ENCODE results near the gene MIEN1.
"Not testable (repeated sequence)": the region's sequence is repeated elsewhere in the genome, so short reads cannot be mapped to it uniquely, and the experiment has no call there.

Gene MIEN1

DNA sequence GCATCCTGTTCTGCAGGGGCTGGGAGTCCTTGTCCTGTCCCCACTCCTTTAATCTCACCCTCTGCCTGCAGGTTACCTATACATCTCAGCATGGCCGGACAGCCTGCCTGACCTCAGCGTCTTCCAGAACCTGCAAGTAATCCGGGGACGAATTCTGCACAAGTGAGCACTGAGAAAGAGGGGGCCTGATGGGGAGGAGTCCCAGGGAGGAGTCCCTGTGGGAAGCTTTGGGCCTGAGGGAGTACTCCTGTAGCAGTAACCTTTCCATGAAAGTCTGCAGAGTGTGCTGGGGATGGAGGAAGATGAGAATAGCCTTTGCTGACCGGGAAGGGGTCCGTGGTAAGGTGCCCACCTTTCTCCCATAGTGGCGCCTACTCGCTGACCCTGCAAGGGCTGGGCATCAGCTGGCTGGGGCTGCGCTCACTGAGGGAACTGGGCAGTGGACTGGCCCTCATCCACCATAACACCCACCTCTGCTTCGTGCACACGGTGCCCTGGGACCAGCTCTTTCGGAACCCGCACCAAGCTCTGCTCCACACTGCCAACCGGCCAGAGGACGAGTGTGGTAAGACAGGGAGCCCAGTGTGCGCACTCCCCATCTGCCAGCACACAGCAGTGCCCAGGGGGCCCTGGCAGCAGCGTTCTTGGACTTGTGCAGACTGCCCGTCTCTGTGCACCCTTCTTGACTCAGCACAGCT lies 14.8 kb downstream of the MIEN1 start:
- DNase-seq = no peak

DNA sequence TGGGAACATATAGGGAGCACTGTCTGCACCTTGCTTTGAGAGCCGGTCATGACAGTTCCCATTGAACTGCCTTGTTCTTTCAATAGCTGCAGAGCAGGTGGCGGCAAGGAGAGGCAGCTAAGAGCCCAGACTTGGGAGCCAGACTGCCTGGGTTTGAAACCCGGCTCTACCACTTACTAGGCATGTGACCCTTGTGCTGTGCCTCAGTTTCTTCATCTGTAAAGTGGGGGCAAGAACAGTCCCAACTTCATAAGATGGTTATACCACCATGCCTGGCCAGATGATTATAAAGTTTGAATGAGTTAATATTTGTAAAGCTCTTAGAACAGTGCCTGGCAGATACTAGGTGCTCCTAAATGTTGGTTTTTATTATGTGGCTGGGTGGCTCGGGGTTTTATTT lies 16.1 kb downstream of the MIEN1 start:
- no peak for DNase-seq

DNA sequence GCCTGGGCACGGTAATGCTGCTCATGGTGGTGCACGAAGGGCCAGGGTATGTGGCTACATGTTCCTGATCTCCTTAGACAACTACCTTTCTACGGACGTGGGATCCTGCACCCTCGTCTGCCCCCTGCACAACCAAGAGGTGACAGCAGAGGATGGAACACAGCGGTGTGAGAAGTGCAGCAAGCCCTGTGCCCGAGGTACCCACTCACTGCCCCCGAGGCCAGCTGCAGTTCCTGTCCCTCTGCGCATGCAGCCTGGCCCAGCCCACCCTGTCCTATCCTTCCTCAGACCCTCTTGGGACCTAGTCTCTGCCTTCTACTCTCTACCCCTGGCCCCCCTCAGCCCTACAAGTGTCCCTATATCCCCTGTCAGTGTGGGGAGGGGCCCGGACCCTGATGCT lies 18.5 kb downstream of the MIEN1 start:
- no peak for DNase-seq

DNA sequence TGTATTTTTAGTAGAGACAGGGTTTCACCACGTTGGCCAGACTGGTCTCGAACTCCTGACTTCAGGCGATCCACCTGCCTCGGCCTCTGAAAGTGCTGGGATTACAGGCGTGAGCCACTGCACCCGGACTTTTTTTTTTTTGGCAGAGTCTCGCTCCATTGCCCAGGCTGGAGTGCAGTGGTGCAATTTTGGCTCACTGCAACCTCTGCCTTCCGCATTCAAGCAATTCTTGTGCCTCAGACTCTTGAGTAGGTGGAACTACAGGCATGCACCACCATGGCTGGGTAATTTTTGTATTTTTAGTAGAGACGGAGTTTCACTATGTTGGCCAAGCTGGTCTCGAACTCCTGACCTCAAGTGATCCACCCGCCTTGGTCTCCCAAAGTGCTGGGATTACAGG lies 19.3 kb downstream of the MIEN1 start:
- DNase-seq = not testable (repeated sequence)

DNA sequence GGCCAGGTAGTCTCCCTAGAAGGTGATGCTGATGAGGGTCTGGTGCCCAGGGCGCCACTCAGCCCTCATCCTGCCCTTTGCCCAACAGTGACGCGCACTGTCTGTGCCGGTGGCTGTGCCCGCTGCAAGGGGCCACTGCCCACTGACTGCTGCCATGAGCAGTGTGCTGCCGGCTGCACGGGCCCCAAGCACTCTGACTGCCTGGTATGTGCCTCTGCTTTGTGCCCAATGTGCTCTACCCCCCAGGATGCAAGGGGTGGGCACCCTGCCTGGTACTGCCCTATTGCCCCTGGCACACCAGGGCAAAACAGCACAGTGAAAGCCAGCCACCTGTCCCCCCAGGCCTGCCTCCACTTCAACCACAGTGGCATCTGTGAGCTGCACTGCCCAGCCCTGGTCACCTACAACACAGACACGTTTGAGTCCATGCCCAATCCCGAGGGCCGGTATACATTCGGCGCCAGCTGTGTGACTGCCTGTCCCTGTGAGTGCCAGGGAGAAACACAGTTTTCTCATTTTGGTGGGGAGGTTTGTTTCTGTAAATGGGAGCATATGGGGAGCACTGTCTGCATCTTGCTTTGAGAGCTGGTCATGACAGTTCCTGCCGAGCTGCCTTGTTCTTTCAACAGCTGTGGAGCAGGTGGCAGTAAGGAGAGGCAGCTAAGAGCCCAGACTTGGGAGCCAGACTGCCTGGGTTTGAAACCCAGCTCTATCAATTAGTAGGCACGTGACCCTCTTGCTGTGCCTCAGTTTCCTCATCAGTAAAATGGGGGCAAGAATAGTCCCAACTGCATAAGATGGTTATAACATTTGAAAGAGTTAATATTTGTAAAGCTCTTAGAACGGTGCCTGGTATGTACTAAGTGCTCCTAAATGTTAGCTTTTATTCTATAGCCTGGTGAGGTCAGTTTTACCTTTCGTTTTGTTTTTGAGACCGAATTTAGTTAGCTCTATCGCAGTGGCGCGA lies 20.1 kb downstream of the MIEN1 start:
- DNase-seq = no peak

DNA sequence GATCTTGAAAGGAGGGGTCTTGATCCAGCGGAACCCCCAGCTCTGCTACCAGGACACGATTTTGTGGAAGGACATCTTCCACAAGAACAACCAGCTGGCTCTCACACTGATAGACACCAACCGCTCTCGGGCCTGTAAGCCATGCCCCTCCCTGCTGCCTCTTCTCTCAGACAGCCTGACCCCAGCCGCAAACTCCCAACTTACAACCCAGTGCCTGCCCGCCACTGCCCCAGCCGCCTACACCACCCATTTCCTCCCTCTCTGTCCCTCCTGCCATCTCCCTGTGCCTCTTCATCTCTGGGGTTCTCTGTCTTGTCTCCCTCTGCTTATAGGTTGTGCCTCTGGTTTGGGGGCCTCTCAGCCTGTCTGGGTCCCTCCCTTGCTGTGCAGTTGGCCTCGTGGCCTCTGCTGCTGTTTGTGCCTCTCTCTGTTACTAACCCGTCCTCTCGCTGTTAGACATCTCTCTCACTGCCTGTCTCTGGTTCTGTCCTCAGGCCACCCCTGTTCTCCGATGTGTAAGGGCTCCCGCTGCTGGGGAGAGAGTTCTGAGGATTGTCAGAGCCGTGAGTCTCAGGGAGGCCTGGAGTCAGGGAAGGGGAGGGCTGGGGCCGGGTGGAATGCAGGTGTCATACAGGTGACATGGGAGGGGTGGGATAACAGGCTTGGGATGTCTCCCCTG lies 20.9 kb downstream of the MIEN1 start:
- DNase-seq = no peak

DNA sequence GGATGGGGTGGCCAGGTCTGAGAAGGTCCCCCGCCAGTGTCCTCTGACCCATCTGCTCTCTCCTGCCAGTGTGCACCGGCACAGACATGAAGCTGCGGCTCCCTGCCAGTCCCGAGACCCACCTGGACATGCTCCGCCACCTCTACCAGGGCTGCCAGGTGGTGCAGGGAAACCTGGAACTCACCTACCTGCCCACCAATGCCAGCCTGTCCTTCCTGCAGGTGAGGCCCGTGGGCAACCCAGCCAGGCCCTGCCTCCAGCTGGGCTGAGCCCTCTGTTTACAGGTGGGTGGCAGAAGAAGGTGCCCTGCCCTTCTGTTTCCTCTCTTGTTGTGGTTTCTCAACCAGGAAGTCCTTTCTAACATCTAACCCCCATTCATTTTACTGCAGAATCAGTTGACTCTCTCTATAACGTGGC lies 23.4 kb downstream of the MIEN1 start:
- no peak for DNase-seq

DNA sequence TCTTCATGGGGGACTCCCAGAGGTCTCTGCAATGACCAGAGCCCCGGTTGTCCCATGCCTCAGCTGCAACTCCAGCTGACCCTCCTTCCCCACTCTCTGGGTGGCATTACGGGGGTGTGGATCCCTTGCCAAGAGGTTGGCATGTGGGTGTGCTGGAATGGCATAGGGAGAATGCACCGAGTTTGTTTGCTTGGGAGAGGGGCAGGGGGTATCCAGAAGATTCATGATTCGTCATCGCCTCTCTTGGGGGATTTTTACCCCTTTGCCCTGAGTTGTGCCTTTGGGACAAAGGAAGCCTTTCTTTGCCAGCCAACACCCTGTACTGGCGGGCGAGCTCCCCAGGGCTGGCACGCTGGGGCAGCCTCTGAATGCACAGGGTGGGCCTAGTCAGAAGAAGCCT lies 23.9 kb downstream of the MIEN1 start:
- no peak for DNase-seq

DNA sequence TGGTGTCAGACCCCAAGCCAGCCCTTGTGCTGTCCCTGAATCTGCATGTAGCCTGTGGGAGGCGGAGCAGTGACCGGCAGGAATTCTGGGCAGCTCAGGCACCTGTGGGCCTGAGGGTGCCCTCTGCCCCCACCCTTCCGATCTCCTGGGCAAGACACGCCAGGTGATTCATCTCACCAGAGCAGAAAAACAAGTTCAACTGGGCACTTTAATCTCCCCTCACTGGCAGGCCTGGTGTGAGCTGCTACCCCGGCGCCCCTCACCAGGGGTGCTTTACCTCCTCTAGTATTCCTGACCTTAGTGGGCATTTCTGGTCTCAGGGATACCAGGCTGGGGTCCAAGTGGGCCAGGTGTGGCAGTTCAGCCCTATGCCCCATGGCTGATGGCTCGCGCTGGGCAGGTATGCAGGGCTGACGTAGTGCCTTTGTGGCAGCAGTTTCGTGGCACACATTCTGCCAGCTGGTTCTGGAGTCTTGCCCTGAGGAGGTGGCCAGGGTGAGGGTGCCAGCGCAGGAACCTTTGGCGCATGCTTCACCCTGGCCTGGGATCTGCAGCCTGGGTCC lies 24.5 kb downstream of the MIEN1 start:
- DNase-seq = no peak

DNA sequence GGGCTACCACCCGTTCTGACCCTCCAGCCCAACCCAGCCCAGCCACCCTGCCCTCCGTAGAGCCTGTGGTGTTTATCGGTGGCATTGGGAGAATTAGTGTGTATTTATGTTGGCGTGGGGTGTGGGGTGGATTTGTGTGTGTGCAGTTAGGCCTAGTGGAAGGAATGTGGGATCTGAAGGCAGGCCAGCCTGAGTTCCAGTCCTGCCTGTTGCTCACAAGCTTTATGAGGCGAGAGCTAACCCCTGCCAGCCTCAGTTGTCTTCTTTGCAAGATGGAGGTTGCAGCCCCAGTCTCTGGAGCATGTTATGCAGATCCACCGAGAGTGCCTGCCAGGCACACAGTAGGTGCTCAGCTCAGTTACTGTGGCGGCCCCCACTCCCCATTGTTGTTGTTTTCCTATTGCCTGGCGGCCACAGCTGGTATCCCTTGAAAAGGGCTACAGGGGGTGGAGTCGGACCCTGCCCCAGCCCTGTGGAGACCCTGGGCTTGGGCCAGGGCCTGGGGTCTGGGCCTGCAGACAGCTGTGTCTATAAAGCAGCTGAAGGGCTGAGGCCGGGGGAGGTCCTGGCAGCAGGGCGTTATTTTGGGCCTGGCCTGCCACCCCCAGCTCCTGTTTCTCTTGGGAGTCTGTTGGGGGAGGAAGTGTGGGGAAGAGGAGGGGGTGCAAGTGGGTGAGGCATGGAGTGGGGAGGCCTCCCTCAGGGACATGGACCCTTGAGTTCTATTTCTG lies 25.3 kb downstream of the MIEN1 start:
- no peak for DNase-seq

DNA sequence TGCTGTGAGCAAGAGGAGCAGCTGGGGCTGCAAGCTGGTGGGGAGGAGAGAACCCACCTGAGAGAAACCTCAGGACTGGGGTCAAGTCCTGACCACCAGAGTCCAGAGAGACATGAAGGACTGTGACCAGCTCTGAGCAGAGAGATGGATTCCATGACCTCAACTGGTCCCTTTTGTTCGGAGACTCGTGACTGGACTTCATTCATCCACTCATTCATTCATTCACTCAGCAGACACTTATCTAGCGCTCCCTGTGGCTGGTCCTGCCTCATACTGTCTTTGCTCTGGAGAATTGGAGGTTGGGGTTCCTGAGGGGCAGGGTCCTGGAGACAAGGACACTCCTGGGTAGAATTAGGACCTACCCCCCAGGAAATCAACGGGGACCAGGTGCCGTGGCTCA lies 26.4 kb downstream of the MIEN1 start:
- no peak for DNase-seq

DNA sequence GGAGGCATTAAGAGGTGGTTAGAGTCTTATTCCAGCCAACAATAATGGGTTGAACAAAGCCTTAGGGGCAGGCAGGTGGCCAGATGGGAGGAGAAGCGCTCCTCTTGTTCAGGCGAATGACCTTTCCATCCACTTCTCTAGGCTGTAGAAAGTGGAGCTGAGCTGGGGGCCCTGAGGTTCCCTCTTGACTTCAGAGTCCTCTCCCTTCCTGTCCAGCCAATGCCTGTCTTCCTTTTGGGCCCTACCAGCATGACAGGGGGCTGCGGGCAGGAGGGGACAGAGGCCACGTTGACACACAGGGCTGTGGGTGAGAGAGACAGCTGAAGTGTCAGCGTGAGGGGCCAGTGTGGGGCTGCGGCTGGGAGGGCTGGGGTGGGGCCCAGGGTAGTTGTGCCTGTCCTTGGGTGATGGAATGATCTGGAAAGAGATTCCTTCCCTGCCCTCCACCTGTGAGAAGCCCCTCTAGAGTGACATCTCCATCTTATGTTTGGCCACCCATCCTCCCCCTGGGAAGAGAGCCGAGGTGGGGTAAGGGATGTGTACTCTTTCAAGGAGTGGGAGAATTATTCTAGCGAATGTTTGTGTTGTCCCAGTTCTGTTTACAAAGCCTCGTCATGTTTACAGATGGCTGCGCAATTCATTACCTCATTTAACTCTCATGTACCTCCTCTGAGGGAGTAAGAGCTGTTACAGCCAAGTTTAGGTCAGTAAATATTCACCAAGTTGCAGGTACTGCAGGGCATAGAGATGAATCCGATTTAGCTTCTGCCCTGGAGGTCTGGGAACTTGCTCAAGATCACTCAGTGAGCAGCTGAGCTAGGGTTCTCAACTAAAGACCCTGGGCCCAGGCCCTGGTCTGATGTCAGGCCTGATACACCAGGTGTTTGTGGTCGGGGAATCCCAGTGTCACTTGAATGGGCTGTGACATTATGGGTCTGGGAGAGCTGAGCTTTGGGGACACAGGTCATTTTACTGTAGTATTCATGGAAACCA lies 27.1 kb downstream of the MIEN1 start:
- no peak for DNase-seq

DNA sequence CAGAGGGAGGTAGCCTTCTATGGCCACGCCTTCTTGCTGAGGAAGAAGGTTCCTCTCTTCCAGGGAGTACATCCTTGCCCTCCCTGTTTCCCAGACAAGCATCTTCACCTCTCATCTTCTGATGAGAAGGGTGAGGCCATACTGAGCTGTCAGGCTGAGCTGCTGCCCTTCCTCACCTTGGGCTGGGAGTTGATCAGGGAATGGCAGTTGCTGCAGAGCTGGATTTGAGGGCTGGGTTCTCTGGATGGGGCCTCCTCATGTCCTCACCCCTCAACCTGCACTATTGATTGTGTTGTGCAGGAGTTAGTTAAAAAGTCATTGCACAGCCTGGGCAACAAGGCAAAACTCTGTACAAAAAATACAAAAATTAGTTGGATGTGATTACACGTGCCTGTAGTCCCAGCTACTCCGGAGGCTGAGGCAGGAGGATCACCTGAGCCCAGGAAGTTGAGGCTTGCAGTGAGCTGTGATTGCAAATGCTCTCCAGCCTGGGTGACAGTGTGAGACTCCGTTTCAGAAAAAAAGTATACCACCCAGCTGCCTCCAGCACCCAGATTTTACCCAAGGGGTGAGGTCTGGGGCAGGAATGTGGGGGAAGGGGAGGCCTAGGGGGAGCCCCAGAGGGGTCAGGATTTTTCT lies 28.4 kb downstream of the MIEN1 start:
- DNase-seq = no peak

DNA sequence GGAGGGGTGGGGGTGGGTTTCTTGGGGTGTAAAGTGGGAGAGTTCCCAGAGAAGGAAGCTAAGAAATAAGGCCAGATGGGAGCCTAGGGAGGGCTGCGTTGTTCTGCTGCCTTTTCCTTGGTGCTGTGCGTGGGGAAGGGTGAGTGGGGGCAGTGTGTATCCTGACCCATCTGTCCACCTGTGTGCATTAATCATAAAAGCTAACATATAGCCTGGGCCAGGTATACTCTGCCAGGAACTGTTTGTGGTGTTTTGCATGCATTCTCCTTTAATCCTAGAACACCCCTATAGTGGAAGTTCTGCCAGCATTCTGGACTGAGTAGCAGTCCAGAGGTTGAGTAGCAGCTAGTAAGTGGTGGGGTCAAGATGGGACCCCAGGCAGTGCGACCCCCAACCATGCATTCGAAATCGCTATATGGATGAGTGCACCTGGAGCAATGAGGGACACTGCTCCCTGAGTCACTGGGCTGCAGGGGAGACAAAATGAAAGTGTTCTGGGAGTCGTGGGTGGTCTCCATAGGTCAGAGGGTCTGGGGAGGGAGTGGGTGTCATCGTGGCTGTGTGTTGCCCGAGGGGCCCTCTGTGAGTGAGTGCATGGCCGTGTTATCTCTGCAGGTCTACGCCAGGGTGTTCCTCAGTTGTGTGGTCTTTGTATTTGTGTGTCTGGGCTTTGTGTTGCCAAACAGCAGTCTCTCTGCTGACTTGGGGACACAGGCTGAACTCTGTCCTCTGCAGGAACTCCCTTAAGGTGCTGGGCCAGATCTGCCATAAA lies 29.1 kb downstream of the MIEN1 start:
- no peak for DNase-seq

DNA sequence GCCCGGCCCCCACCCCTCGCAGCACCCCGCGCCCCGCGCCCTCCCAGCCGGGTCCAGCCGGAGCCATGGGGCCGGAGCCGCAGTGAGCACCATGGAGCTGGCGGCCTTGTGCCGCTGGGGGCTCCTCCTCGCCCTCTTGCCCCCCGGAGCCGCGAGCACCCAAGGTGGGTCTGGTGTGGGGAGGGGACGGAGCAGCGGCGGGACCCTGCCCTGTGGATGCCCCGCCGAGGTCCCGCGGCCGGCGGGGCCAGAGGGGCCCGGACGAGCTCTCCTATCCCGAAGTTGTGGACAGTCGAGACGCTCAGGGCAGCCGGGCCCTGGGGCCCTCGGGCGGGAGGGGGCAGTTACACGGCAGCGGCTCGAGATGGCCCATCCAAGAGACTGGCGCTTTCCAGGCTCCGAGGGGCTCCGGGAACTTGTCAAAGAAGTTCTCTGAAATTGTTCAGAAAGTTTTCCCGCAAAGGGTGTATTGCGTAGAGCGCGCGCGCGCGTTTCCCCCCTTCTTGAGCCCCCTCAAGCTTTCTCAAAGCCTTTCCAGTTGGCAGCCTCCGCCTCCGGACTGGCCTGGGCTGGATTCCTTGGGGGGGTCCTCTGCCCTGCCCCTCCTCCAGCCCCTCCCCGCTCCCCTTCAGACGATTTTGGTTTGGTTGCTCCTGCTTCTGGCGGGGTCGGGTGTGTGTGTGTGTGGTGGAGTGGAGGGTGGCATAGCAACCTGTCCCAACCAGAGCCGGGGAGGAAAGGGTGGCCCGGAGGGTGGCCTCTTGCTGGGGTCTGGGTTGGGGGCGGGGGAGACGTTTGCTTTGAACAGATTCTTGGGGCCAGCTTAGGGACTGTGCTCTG lies 30.0 kb downstream of the MIEN1 start:
- DNase-seq = no peak

DNA sequence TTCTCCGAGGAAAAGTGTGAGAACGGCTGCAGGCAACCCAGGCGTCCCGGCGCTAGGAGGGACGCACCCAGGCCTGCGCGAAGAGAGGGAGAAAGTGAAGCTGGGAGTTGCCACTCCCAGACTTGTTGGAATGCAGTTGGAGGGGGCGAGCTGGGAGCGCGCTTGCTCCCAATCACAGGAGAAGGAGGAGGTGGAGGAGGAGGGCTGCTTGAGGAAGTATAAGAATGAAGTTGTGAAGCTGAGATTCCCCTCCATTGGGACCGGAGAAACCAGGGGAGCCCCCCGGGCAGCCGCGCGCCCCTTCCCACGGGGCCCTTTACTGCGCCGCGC lies 30.5 kb downstream of the MIEN1 start, which contains the start of gene ERBB2:
ERBB2 (plus strand) TSS at position 247 of the 330 bp plus-strand sequence. CDS start 175 bp downstream, outside the sequence.
- DNase-seq = no peak

DNA sequence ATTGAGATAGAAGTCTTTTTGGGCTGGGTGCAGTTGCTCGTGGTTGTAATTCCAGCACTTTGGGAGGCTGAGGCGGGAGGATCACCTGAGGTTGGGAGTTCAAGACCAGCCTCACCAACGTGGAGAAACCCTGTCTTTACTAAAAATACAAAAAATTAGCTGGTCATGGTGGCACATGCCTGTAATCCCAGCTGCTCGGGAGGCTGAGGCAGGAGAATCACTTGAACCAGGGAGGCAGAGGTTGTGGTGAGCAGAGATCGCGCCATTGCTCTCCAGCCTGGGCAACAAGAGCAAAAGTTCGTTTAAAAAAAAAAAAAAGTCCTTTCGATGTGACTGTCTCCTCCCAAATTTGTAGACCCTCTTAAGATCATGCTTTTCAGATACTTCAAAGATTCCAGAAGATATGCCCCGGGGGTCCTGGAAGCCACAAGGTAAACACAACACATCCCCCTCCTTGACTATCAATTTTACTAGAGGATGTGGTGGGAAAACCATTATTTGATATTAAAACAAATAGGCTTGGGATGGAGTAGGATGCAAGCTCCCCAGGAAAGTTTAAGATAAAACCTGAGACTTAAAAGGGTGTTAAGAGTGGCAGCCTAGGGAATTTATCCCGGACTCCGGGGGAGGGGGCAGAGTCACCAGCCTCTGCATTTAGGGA lies 31.0 kb downstream of the MIEN1 start:
- not testable (repeated sequence) for DNase-seq

DNA sequence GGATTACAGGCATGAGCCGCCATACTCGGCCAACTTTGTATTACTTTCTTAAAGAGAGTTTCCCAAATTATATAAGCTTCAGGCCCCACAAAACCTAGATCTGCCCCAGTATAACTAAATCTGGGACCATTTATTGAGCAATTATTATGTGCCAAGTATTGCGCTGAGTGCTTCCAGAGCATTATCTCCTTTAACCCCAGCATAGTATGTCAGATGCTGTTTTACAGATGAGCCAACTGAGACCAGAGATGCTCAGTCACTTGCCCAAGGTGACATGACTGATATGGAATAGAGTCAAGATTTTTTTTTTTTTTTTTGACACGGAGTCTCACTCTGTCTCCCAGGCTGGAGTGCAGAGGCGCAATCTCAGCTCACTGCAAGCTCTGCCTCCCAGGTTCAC lies 32.4 kb downstream of the MIEN1 start:
- no peak for DNase-seq
